ENCODE results near the gene PSTPIP1. TPM values are rescaled to one million over a fixed set of nuclear protein-coding genes. Genes with fewer than 3 reads are reported as not detected.

PSTPIP1 gene
- total RNA-seq, 1 experiment from 2014 or later: not detected

DNA sequence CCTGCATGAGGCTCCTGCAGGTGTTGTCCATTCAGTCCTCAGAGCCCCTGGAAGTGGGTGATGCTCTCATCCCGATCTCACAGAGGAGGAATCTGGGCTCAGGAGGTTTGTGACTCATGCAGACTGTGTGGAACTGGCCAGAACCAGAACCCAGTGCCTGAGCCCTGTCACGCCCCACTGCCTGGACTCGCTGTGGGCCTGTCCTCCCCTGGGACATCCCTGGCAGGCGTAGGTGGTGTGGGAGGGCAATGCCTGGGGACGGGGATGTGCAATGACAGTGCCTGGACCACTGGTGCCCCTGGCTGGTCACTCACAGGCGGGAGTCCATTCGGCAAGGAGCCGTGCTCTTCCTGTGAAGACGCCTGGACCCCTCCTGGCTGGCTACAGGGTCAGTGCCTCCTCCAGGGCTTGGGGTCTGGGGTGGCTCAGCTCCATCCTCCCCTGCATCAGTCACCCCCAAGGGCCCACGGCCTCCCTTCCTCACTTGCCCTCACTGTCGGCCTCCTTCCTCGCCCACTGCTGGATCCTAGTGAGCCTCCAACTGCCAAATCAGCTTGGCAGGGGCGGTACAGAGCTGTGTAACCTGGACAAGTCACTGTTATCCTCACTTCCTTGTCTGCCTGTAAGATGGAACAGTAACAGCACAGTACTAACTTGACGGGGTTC is 14.9 kb downstream of the PSTPIP1 start:
- no peaks in the 10 kb centered on the region for H3F3A ChIP-seq (ENCODE audit: low read length, unreplicated experiment)
- no TSS peak for BruUV-seq (replicated peaks)
- H3K4me3 ChIP-seq (ENCODE audit: low read length): no peak overlapping the region
- H3K36me3 ChIP-seq (ENCODE audit: low read depth, low read length): no peaks in the 10 kb centered on the region
- H4K20me1 ChIP-seq (ENCODE audit: low read length): no peaks in the 10 kb centered on the region
- TF ChIP-seq EZH2phosphoT487 (IDR thresholded peaks at IDR 0.05; ENCODE audit: borderline replicate concordance, low read length): no peak
- no peak for TF ChIP-seq CTCF (conservative IDR thresholded peaks at IDR 0.05; ENCODE audit: low read depth, low read length)
- no peak for TF ChIP-seq EZH2 (IDR thresholded peaks at IDR 0.05; ENCODE audit: low read length, unreplicated experiment)
- H3K27ac ChIP-seq (ENCODE audit: low read length): no peak overlapping the region
- intact Hi-C loops (cut with micrococcal nuclease): no loop called here
- ATAC-seq (no peak), DNase-seq (no peak)
- H3K79me2 ChIP-seq (ENCODE audit: low read length): no peaks in the 10 kb centered on the region
- CTCF ChIA-PET: no interaction called here
- POLR2A ChIA-PET (ENCODE audit: unreplicated experiment): no interaction called here
- no peaks in the 10 kb centered on the region for H3K9me3 ChIP-seq (ENCODE audit: low read length)
- H3K4me1 ChIP-seq (ENCODE audit: insufficient read depth, low read length): no peaks in the 10 kb centered on the region
- H3K27me3 ChIP-seq (ENCODE audit: low read length): 0 out of 2 replicates have a peak, but pooled peaks cover 5% of the 10 kb centered on the region
- H3K4me2 ChIP-seq (ENCODE audit: low read length): no peak overlapping the region
- H3K9ac ChIP-seq (ENCODE audit: low read length): no peak overlapping the region
- H2AFZ ChIP-seq (ENCODE audit: low read length): no peak overlapping the region
- no peaks in the 10 kb centered on the region for H3K9me2 ChIP-seq (replicated peaks; ENCODE audit: low read length)

DNA sequence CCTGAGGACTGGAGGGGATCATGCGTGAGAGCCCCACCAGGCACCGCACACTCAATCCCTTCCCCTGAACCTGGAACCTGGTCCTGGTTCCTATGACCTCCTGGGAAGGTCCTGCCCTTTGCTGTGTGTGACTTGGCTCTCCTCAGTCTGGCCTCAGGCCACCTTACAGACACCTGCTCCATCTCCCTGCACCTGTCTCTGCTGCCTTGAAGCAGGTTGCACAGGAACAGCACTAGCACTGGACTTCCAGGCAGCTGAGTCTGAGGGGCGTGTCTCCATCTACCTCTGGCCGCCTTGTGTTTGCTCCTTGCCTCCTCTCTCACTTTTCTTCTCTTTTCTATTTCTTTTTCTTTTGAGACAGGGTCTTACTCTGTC is 15.4 kb downstream of the PSTPIP1 start:
- ATAC-seq: no peak
- no peaks in the 10 kb centered on the region for H3K79me2 ChIP-seq (ENCODE audit: low read length)
- H3K4me2 ChIP-seq (ENCODE audit: low read length): no peak overlapping the region
- H3K9ac ChIP-seq (ENCODE audit: low read length): no peak overlapping the region
- no peak for DNase-seq
- no peaks in the 10 kb centered on the region for H3K9me3 ChIP-seq (ENCODE audit: low read length)
- H2AFZ ChIP-seq (ENCODE audit: low read length): no peak overlapping the region
- no TSS peak for BruUV-seq (replicated peaks)
- ChIA-PET CTCF (no interaction called here), POLR2A (ENCODE audit: unreplicated experiment) (no interaction called here)
- H3K4me3 ChIP-seq (ENCODE audit: low read length): no peak overlapping the region
- no peak for TF ChIP-seq CTCF (conservative IDR thresholded peaks at IDR 0.05; ENCODE audit: low read depth, low read length)
- TF ChIP-seq EZH2phosphoT487 (IDR thresholded peaks at IDR 0.05; ENCODE audit: borderline replicate concordance, low read length): no peak
- TF ChIP-seq EZH2 (IDR thresholded peaks at IDR 0.05; ENCODE audit: low read length, unreplicated experiment): no peak
- no peaks in the 10 kb centered on the region for H3K36me3 ChIP-seq (ENCODE audit: low read depth, low read length)
- no peaks in the 10 kb centered on the region for H3K4me1 ChIP-seq (ENCODE audit: insufficient read depth, low read length)
- H3F3A ChIP-seq (ENCODE audit: low read length, unreplicated experiment): no peaks in the 10 kb centered on the region
- no peaks in the 10 kb centered on the region for H3K9me2 ChIP-seq (replicated peaks; ENCODE audit: low read length)
- no peaks in the 10 kb centered on the region for H4K20me1 ChIP-seq (ENCODE audit: low read length)
- intact Hi-C loops (cut with micrococcal nuclease): no loop called here
- 0 out of 2 replicates have a peak, but pooled peaks cover 5% of the 10 kb centered on the region for H3K27me3 ChIP-seq (ENCODE audit: low read length)
- H3K27ac ChIP-seq (ENCODE audit: low read length): no peak overlapping the region

DNA sequence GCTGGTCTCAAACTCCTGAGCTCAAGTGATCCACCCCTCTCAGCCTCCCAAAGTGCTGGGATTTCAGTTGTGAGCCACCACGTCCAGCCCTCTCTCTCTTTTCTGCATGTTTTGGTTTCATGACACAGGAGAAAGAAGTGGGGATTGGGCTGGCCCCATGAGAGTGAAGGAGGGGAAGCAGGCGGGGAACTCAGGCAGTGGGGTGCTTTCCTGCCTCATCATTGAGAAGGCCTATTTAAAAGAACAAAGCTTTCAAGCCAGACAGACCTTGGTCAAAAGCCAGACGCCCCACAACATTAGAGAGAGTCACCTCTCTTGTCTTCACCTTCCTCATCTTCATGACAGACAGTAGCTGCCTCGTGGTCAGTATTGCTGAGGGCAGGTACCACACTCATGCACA is 15.9 kb downstream of the PSTPIP1 start:
- no peak for ATAC-seq
- Histone ChIP-seq H3K27ac (ENCODE audit: low read length) (no peak overlapping the region), H2AFZ (ENCODE audit: low read length) (no peak overlapping the region), H3K4me1 (ENCODE audit: insufficient read depth, low read length) (no peaks in the 10 kb centered on the region), H3K9ac (ENCODE audit: low read length) (no peak overlapping the region), H3K9me3 (ENCODE audit: low read length) (no peaks in the 10 kb centered on the region), H3K79me2 (ENCODE audit: low read length) (no peaks in the 10 kb centered on the region), H3K4me3 (ENCODE audit: low read length) (no peak overlapping the region), H3K4me2 (ENCODE audit: low read length) (no peak overlapping the region), H4K20me1 (ENCODE audit: low read length) (no peaks in the 10 kb centered on the region), H3K36me3 (ENCODE audit: low read depth, low read length) (no peaks in the 10 kb centered on the region), H3K9me2 (replicated peaks; ENCODE audit: low read length) (no peaks in the 10 kb centered on the region), H3K27me3 (ENCODE audit: low read length) (0 out of 2 replicates have a peak, but pooled peaks cover under 1% of the 10 kb centered on the region), H3F3A (ENCODE audit: low read length, unreplicated experiment) (no peaks in the 10 kb centered on the region)
- ChIA-PET CTCF (no interaction called here), POLR2A (ENCODE audit: unreplicated experiment) (no interaction called here)
- no peak for DNase-seq
- BruUV-seq (replicated peaks): no TSS peak
- TF ChIP-seq EZH2phosphoT487 (IDR thresholded peaks at IDR 0.05; ENCODE audit: borderline replicate concordance, low read length): no peak
- TF ChIP-seq CTCF (conservative IDR thresholded peaks at IDR 0.05; ENCODE audit: low read depth, low read length): no peak
- no peak for TF ChIP-seq EZH2 (IDR thresholded peaks at IDR 0.05; ENCODE audit: low read length, unreplicated experiment)
- intact Hi-C loops (cut with micrococcal nuclease): no loop called here
